ENCODE data around the gene C14orf119.

Gene C14orf119

DNA sequence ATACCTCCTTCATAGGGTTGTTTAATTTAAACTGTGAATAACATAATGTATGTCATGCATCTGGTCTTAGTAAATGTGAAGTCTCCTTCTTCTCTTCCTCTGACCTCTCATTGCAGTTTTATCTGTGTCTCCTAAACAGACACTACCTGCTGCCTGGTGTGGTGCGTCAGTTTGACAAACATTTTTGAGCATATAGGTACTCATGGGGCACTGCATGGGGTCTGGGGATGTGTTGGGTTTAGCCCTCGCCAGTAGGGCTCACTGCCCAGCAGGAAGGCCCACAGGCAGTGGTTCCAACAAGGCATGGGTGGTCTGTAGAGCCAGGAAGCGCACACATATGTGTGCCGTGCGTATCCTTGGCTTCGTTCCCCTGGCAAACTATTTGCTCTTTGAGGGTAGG, 26.8 kb downstream of the C14orf119 start:
- Histone ChIP-seq H2AFZ (ENCODE audit: low read depth, low read length, severe bottlenecking) (no peak overlapping the region), H3K4me3 (ENCODE audit: insufficient read depth, low read length, poor library complexity, severe bottlenecking) (no peak overlapping the region), H3K4me2 (ENCODE audit: low read depth, low read length, poor library complexity, severe bottlenecking) (no peak overlapping the region), H3K27me3 (ENCODE audit: low read length) (no peaks in the 10 kb centered on the region), H3K9ac (ENCODE audit: low read length) (no peak overlapping the region), H3F3A (ENCODE audit: insufficient read depth) (no peaks in the 10 kb centered on the region), H3K9me2 (replicated peaks; ENCODE audit: insufficient read depth, low read length) (no peaks in the 10 kb centered on the region), H3K9me3 (ENCODE audit: insufficient read depth, low read length) (no peaks in the 10 kb centered on the region), H4K20me1 (ENCODE audit: low read depth, low read length) (no peaks in the 10 kb centered on the region), H3K27ac (ENCODE audit: low read depth, low read length) (no peak overlapping the region), H3K79me2 (ENCODE audit: insufficient read depth, low read length) (no peaks in the 10 kb centered on the region), H3K36me3 (ENCODE audit: low read length) (no peaks in the 10 kb centered on the region)
- no peak for TF ChIP-seq EZH2phosphoT487 (conservative IDR thresholded peaks at IDR 0.05; ENCODE audit: low read length)
- TF ChIP-seq, protein P1, sequence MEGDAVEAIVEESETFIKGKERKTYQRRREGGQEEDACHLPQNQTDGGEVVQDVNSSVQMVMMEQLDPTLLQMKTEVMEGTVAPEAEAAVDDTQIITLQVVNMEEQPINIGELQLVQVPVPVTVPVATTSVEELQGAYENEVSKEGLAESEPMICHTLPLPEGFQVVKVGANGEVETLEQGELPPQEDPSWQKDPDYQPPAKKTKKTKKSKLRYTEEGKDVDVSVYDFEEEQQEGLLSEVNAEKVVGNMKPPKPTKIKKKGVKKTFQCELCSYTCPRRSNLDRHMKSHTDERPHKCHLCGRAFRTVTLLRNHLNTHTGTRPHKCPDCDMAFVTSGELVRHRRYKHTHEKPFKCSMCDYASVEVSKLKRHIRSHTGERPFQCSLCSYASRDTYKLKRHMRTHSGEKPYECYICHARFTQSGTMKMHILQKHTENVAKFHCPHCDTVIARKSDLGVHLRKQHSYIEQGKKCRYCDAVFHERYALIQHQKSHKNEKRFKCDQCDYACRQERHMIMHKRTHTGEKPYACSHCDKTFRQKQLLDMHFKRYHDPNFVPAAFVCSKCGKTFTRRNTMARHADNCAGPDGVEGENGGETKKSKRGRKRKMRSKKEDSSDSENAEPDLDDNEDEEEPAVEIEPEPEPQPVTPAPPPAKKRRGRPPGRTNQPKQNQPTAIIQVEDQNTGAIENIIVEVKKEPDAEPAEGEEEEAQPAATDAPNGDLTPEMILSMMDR (IDR thresholded peaks at IDR 0.05; ENCODE audit: insufficient read depth, low read length, poor library complexity, severe bottlenecking), result no peak

DNA sequence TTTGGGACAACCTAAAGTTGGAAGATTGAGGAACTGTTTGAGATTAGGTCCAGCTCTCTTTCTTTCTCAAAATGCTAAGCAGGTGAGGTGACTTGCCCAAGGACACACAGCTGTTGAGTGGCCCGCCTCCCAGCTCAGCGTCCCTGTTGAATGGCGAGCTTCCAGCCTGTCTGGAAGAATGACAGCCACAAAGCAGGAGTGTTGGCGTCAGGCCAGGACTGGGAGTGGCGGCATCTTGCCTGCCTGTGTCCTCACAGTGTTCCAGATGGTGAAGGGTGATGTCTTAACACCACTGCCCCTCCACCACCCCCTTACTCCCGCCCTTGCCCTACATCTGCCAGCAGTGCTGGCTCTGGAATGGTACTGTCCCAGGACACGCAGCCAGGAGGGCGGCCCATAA, 28.1 kb downstream of the C14orf119 start:
- Histone ChIP-seq H3K4me2 (ENCODE audit: low read depth, low read length, poor library complexity, severe bottlenecking) (no peak overlapping the region), H2AFZ (ENCODE audit: low read depth, low read length, severe bottlenecking) (no peak overlapping the region)

DNA sequence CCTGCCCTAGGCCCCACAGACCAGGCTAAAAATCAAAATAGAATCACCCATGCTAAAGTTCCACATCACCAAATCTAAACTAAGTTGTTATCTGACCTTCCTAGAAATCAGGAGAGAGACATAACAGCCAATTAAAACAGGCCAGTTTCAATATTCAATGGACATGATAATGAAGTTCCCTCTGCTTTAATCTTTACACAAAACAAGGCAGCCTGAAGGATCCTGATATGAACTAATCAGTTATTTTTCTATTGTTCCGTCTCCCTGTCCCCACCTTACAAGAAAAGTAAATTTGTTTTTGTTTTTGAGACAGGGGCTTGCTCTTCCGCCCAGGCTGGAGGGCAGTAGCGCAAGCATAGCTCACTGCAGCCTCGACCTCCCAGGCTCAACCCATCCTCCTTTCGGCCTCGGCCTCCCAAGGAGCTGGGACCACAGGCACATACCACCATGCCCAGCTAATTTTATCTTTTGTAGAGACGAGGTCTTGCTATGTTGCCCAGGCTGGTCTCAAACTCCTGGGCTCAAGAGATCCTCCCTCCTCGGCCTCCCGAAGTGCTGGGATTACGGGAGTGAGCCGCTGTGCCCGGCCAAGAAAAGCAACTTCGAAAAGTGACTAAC, 29.1 kb downstream of the C14orf119 start:
- Histone ChIP-seq H3F3A (ENCODE audit: insufficient read depth) (no peaks in the 10 kb centered on the region), H3K4me2 (ENCODE audit: low read depth, low read length, poor library complexity, severe bottlenecking) (no peak overlapping the region), H3K27me3 (ENCODE audit: low read length) (no peaks in the 10 kb centered on the region), H3K9me3 (ENCODE audit: insufficient read depth, low read length) (no peaks in the 10 kb centered on the region), H3K27ac (ENCODE audit: low read depth, low read length) (no peak overlapping the region), H3K9me2 (replicated peaks; ENCODE audit: insufficient read depth, low read length) (no peaks in the 10 kb centered on the region), H2AFZ (ENCODE audit: low read depth, low read length, severe bottlenecking) (no peak overlapping the region), H4K20me1 (ENCODE audit: low read depth, low read length) (no peaks in the 10 kb centered on the region), H3K36me3 (ENCODE audit: low read length) (no peaks in the 10 kb centered on the region), H3K9ac (ENCODE audit: low read length) (no peak overlapping the region), H3K4me3 (ENCODE audit: insufficient read depth, low read length, poor library complexity, severe bottlenecking) (no peak overlapping the region), H3K79me2 (ENCODE audit: insufficient read depth, low read length) (no peaks in the 10 kb centered on the region)
- TF ChIP-seq EZH2phosphoT487 (conservative IDR thresholded peaks at IDR 0.05; ENCODE audit: low read length), result no peak
- TF ChIP-seq, protein P1 (IDR thresholded peaks at IDR 0.05; ENCODE audit: insufficient read depth, low read length, poor library complexity, severe bottlenecking), result no peak

More for the DNA sequence above, 28.1 kb downstream of the C14orf119 start:
- H3K36me3 ChIP-seq (ENCODE audit: low read length), result no peaks in the 10 kb centered on the region
- H3K27me3 ChIP-seq (ENCODE audit: low read length), result no peaks in the 10 kb centered on the region
- no peaks in the 10 kb centered on the region for H4K20me1 ChIP-seq (ENCODE audit: low read depth, low read length)
- no peaks in the 10 kb centered on the region for H3K9me3 ChIP-seq (ENCODE audit: insufficient read depth, low read length)
- no peaks in the 10 kb centered on the region for H3K79me2 ChIP-seq (ENCODE audit: insufficient read depth, low read length)
- H3K4me3 ChIP-seq (ENCODE audit: insufficient read depth, low read length, poor library complexity, severe bottlenecking), result no peak overlapping the region
- H3K9me2 ChIP-seq (replicated peaks; ENCODE audit: insufficient read depth, low read length), result no peaks in the 10 kb centered on the region
- no peak overlapping the region for H3K27ac ChIP-seq (ENCODE audit: low read depth, low read length)
- no peak for TF ChIP-seq EZH2phosphoT487 (conservative IDR thresholded peaks at IDR 0.05; ENCODE audit: low read length)
- TF ChIP-seq, protein P1 (IDR thresholded peaks at IDR 0.05; ENCODE audit: insufficient read depth, low read length, poor library complexity, severe bottlenecking), result no peak
- no peaks in the 10 kb centered on the region for H3F3A ChIP-seq (ENCODE audit: insufficient read depth)
- H3K9ac ChIP-seq (ENCODE audit: low read length), result no peak overlapping the region

Measured in SU-DHL-6 (cell line).